Thyroid gland (tissue), 4 donors: ENCODE data around the gene NAA20.

Experiments used
- POLR2A ChIP-seq, 2 donors: fragments of 450-650 bp; IDR thresholded peaks; one replicate each; pipeline ENCODE4 v1.6.1; 2017; ENCODE audit warnings: antibody characterized with exemption in 2 of 2, mild to moderate bottlenecking in 2 of 2, moderate library complexity in 1 of 2
- TF ChIP-seq, protein P1 (sequence below), 6 experiments: fragments of 200-600 bp in 3 of 6; fragments of 450-650 bp in 3 of 6; sonication (generic) in 3 of 6; IDR thresholded peaks; one replicate each; pipeline ENCODE4 v1.5.1; 2016 to 2019; ENCODE audit warnings: antibody characterized with exemption in 6 of 6, mild to moderate bottlenecking in 2 of 6, inconsistent platforms in 1 of 6, moderate library complexity in 1 of 6

DNA sequence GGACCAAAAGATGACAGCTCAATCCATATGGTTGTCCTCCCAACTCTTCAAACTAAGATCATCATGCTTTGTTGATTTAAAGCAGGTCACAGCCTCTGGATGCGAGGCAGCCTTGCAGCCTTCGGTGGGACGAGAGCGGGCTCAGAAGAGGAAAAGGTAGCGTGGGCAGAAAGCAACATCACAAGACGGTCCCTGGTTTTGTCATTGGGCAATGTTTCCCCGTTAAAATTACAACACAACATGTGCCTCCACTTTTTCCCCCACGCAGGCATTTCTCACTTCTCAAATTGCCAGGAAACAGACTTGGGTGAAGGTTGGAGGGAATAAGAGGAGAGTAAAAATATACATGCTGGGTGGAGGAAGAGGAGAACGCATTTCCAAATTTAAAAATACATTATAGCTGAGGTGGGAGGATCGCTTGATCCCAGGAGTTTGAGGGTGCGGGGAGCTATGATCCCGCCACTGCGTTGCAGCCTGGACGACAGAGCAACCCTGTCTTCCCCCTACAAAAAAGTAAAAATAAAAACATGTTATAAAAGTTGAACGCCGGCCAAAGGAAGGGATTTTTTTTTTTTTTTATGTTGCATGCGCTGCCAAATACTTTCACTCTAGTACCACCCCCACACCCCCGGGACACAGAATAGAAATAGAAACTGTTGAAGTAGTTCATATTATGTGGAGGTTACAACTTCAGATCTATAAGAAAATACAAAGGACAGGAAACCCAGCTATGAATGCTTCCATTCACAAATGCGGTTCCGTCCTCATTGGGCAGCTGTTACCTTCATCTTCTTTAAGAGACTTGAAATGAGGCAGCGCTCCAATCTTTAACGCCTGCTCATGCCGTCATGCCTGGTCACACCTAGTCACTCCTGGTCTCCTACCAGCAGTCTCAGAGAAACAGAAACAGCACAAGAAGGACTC, 13.9 kb upstream of the NAA20 start:
- TF ChIP-seq, protein P1, sequence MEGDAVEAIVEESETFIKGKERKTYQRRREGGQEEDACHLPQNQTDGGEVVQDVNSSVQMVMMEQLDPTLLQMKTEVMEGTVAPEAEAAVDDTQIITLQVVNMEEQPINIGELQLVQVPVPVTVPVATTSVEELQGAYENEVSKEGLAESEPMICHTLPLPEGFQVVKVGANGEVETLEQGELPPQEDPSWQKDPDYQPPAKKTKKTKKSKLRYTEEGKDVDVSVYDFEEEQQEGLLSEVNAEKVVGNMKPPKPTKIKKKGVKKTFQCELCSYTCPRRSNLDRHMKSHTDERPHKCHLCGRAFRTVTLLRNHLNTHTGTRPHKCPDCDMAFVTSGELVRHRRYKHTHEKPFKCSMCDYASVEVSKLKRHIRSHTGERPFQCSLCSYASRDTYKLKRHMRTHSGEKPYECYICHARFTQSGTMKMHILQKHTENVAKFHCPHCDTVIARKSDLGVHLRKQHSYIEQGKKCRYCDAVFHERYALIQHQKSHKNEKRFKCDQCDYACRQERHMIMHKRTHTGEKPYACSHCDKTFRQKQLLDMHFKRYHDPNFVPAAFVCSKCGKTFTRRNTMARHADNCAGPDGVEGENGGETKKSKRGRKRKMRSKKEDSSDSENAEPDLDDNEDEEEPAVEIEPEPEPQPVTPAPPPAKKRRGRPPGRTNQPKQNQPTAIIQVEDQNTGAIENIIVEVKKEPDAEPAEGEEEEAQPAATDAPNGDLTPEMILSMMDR (IDR thresholded peaks at IDR 0.05): no peak
- TF ChIP-seq POLR2A (IDR thresholded peaks at IDR 0.05): peak in 1 of 2 donors; percentile 45
